Tibial artery (tissue), 4 donors: Measurements from ENCODE around the gene ATP6V0A4.
"Not testable (repeated sequence)": the region's sequence is repeated elsewhere in the genome, so short reads cannot be mapped to it uniquely, and the experiment has no call there.

Source experiments
- DNase-seq, 2 donors: peaks; one replicate each; pipeline ENCODE4 v3.0.0-alpha.2; 2019
- H3K27ac ChIP-seq, 2 donors: fragments of 200-600 bp; sonication (generic) in 1 of 2; 1 replicate in 1 of 2; 2 replicates in 1 of 2; pipeline ENCODE4 v1.5.1; 2018 to 2019; ENCODE audit warnings: mild to moderate bottlenecking in 1 of 2
- H3K27me3 ChIP-seq, 2 donors: fragments of 200-600 bp; sonication (generic) in 1 of 2; one replicate each; pipeline versions ENCODE4 v1.5.1 to v1.6.0; 2016 to 2019
- H3K36me3 ChIP-seq, 3 donors: fragments of 200-600 bp; sonication (generic) in 2 of 3; one replicate each; pipeline ENCODE4 v1.5.1; 2016 to 2019; ENCODE audit warnings: mild to moderate bottlenecking in 2 of 3
- H3K4me1 ChIP-seq, 4 donors: fragments of 200-600 bp; sonication (generic) in 2 of 4; 1 replicate in 3 of 4; 2 replicates in 1 of 4; pipeline ENCODE4 v1.5.1; 2016 to 2019
- H3K4me3 ChIP-seq, 2 donors: fragments of 200-600 bp; sonication (generic) in 1 of 2; 1 replicate in 1 of 2; 2 replicates in 1 of 2; pipeline ENCODE4 v1.5.1; 2018 to 2019; ENCODE audit warnings: mild to moderate bottlenecking in 2 of 2
- H3K9me3 ChIP-seq, 3 donors: fragments of 200-600 bp; sonication (generic) in 1 of 3; one replicate each; pipeline ENCODE4 v1.5.1; 2016 to 2019
- CTCF ChIP-seq, 2 experiments: fragments of 200-600 bp in 1 of 2; fragments of 450-650 bp in 1 of 2; IDR thresholded peaks; one replicate each; pipeline ENCODE4 v1.5.1; 2017 to 2019; ENCODE audit warnings: antibody characterized with exemption in 2 of 2, mild to moderate bottlenecking in 1 of 2, moderate library complexity in 1 of 2
- intact Hi-C: fragments of 100-400 bp; cut with DNase I; formaldehyde crosslinking; loops from one replicate; pipeline ENCODE4 v1.15.0; 2023; ENCODE audit warnings: low total_unique reads

The ATP6V0A4 gene

GRCh38 chr7:138816650-138817049 lies 18.7 kb upstream of the ATP6V0A4 start:
- no peak overlapping the region for H3K27ac ChIP-seq
- intact Hi-C loops = no loop called here
- no peaks in the 10 kb centered on the region for H3K27me3 ChIP-seq
- H3K4me1 ChIP-seq = no peaks in the 10 kb centered on the region
- H3K9me3 ChIP-seq = no peaks in the 10 kb centered on the region
- no peak for DNase-seq
- H3K4me3 ChIP-seq = no peak overlapping the region
- no peaks in the 10 kb centered on the region for H3K36me3 ChIP-seq
- no peak for TF ChIP-seq CTCF (IDR thresholded peaks at IDR 0.05)

GRCh38 chr7:138814816-138815332 lies 16.9 kb upstream of the ATP6V0A4 start:
- intact Hi-C loops = no loop called here
- H3K9me3 ChIP-seq = no peaks in the 10 kb centered on the region
- H3K27me3 ChIP-seq = no peaks in the 10 kb centered on the region
- no peak overlapping the region for H3K27ac ChIP-seq
- no peak for DNase-seq
- H3K4me3 ChIP-seq = no peak overlapping the region
- TF ChIP-seq CTCF (IDR thresholded peaks at IDR 0.05) = no peak
- H3K4me1 ChIP-seq = no peaks in the 10 kb centered on the region
- no peaks in the 10 kb centered on the region for H3K36me3 ChIP-seq

- Histone ChIP-seq H3K9me3 (no peaks in the 10 kb centered on the region), H3K27me3 (no peaks in the 10 kb centered on the region), H3K27ac (no peak overlapping the region), H3K4me3 (no peak overlapping the region), H3K36me3 (no peaks in the 10 kb centered on the region), H3K4me1 (no peaks in the 10 kb centered on the region)
- no peak for TF ChIP-seq CTCF (IDR thresholded peaks at IDR 0.05)
- intact Hi-C loops = no loop called here
- DNase-seq = no peak
Observed at GRCh38 chr7:138813945-138814344, 15.9 kb upstream of the ATP6V0A4 start.

- H3K4me1 ChIP-seq, intact Hi-C loops, H3K4me3 ChIP-seq, H3K9me3 ChIP-seq, H3K36me3 ChIP-seq, H3K27me3 ChIP-seq, H3K27ac ChIP-seq, DNase-seq: not testable (repeated sequence)
Observed at GRCh38 chr7:138811327-138811726, 13.3 kb upstream of the ATP6V0A4 start.

- Histone ChIP-seq H3K27ac (no peak overlapping the region), H3K36me3 (no peaks in the 10 kb centered on the region), H3K27me3 (no peaks in the 10 kb centered on the region), H3K9me3 (peaks cover 0 to 3% (median 0%) of the 10 kb centered on the region in 3 donors), H3K4me1 (no peaks in the 10 kb centered on the region), H3K4me3 (no peak overlapping the region)
- no peak for DNase-seq
- intact Hi-C loops = no loop called here
- TF ChIP-seq CTCF (IDR thresholded peaks at IDR 0.05) = no peak
Observed at GRCh38 chr7:138809346-138809745, 11.3 kb upstream of the ATP6V0A4 start.

GRCh38 chr7:138804618-138805017 lies 6.6 kb upstream of the ATP6V0A4 start:
- intact Hi-C loops = no loop called here
- no peak for TF ChIP-seq CTCF (IDR thresholded peaks at IDR 0.05)
- Histone ChIP-seq H3K4me3 (no peak overlapping the region), H3K4me1 (no peaks in the 10 kb centered on the region), H3K27me3 (no peaks in the 10 kb centered on the region), H3K9me3 (peaks cover 0 to 3% (median 0%) of the 10 kb centered on the region in 3 donors), H3K27ac (no peak overlapping the region), H3K36me3 (no peaks in the 10 kb centered on the region)
- no peak for DNase-seq
